Measurements from ENCODE around the gene GNG2. TPM values are rescaled to one million over a fixed set of nuclear protein-coding genes. Genes with fewer than 3 reads are reported as not detected.

Gene GNG2
- total RNA-seq, 1 experiment from 2014 or later, result 7.0 TPM

GRCh38 chr14:51928568-51928967 lies 68.2 kb downstream of the GNG2 start:
- no peaks in the 10 kb centered on the region for H3K4me1 ChIP-seq (ENCODE audit: insufficient read depth, low read length)
- H3K27me3 Mint-ChIP-seq (ENCODE audit: low read depth), result no peaks in the 10 kb centered on the region
- WGBS (ENCODE audit: extremely low coverage, insufficient read length, low lambda C conversion rate), result no CpG with 5 or more reads among the region's 10 CpGs
- H3K23ac ChIP-seq (ENCODE audit: insufficient read length, low read depth, low read length), result no peak overlapping the region
- no peak overlapping the region for H3K27ac ChIP-seq (ENCODE audit: insufficient read length, low read depth, low read length)
- no peak overlapping the region for H4K5ac ChIP-seq (ENCODE audit: insufficient read length, low read depth, low read length)
- no peak overlapping the region for H3K56ac ChIP-seq (ENCODE audit: insufficient read length, low read depth, low read length)
- TF ChIP-seq CTCF (conservative IDR thresholded peaks at IDR 0.05), result no peak
- no peak overlapping the region for H3K14ac ChIP-seq (ENCODE audit: insufficient read depth, low read length)
- DNase-seq, result no peak
- H4K91ac ChIP-seq (ENCODE audit: insufficient read length, low read depth, low read length), result no peak overlapping the region
- no peaks in the 10 kb centered on the region for H3K23me2 ChIP-seq (ENCODE audit: insufficient read length, low read depth, low read length, poor library complexity, severe bottlenecking)
- no peak overlapping the region for H2BK20ac ChIP-seq (ENCODE audit: low read depth, low read length, poor library complexity, severe bottlenecking)
- H3K4ac ChIP-seq (ENCODE audit: low read depth, low read length), result no peak overlapping the region
- no peaks in the 10 kb centered on the region for H3K27me3 ChIP-seq (ENCODE audit: insufficient read depth, low read length)
- H3K27ac Mint-ChIP-seq, result no peak overlapping the region
- H3K9me3 ChIP-seq (ENCODE audit: control insufficient read depth, low read depth, low read length), result no peaks in the 10 kb centered on the region
- no peaks in the 10 kb centered on the region for H4K20me1 ChIP-seq (ENCODE audit: control insufficient read depth, insufficient read depth, insufficient read length)
- H2BK5ac ChIP-seq (ENCODE audit: insufficient read length, low read length), result no peak overlapping the region
- no peaks in the 10 kb centered on the region for H3K9me3 Mint-ChIP-seq
- no peaks in the 10 kb centered on the region for H3K79me2 ChIP-seq (ENCODE audit: insufficient read depth, low read length)
- no peaks in the 10 kb centered on the region; a peak in 1 of 7 replicates for H3K36me3 Mint-ChIP-seq (ENCODE audit: insufficient read depth in 1 of 3, low read depth in 3 of 3)
- no peak overlapping the region for H3K18ac ChIP-seq (ENCODE audit: insufficient read length, low read depth, low read length)
- no peaks in the 10 kb centered on the region for H3K79me1 ChIP-seq (ENCODE audit: insufficient read depth, low read depth, low read length, poor library complexity, severe bottlenecking)
- H3K4me2 ChIP-seq (ENCODE audit: insufficient read depth, insufficient read length, low read length), result no peak overlapping the region
- H3K9ac ChIP-seq (ENCODE audit: extremely low read depth, insufficient read length, low read length), result no peak overlapping the region
- no peak overlapping the region for H2AK5ac ChIP-seq (ENCODE audit: insufficient read length, low read length)
- H3K4me1 Mint-ChIP-seq, result 0 out of 4 replicates have a peak, but pooled peaks cover 0 to 2% of the 10 kb centered on the region in 2 experiments
- no peak overlapping the region for H4K8ac ChIP-seq (replicated peaks; ENCODE audit: insufficient read length, low read depth, low read length)
- no peak overlapping the region for H3T11ph ChIP-seq (ENCODE audit: low read length)
- no peak overlapping the region for H2BK120ac ChIP-seq (ENCODE audit: low read depth, low read length, poor library complexity, severe bottlenecking)
- H3K4me3 Mint-ChIP-seq, result no peak overlapping the region
- no peak overlapping the region for H2AFZ ChIP-seq (ENCODE audit: low read length)
- no peak overlapping the region for H2BK12ac ChIP-seq (ENCODE audit: insufficient read length, low read depth, low read length)
- no peak overlapping the region for H2BK15ac ChIP-seq (ENCODE audit: low read depth, low read length)
